GM06990 (cell line): Measurements from ENCODE around the gene NCMAP.

Source experiments
- DNase-seq: peaks from one replicate; pipeline ENCODE4 v3.0.0-alpha.2; 2011; ENCODE audit not compliant: insufficient read length; ENCODE audit errors: extremely low read depth
- H3K27me3 ChIP-seq: replicated peaks from 2 replicates; pipeline ENCODE4 v1.6.0; 2011; ENCODE audit warnings: low read length; ENCODE audit not compliant: control insufficient read depth, insufficient read depth
- H3K36me3 ChIP-seq: 2 replicates; pipeline ENCODE4 v1.5.1; 2011; ENCODE audit warnings: low read length; ENCODE audit not compliant: control insufficient read depth, insufficient read depth
- H3K4me3 ChIP-seq: replicated peaks from 2 replicates; pipeline ENCODE4 v1.5.1; 2011; ENCODE audit warnings: low read depth, mild to moderate bottlenecking, control low read depth, low read length
- TF ChIP-seq, protein P1 (sequence below): IDR thresholded peaks from 2 replicates; pipeline ENCODE4 v1.5.1; 2011; ENCODE audit warnings: low read length, control low read depth, mild to moderate bottlenecking, inconsistent platforms; ENCODE audit not compliant: insufficient read depth, poor library complexity, severe bottlenecking

NCMAP gene

DNA sequence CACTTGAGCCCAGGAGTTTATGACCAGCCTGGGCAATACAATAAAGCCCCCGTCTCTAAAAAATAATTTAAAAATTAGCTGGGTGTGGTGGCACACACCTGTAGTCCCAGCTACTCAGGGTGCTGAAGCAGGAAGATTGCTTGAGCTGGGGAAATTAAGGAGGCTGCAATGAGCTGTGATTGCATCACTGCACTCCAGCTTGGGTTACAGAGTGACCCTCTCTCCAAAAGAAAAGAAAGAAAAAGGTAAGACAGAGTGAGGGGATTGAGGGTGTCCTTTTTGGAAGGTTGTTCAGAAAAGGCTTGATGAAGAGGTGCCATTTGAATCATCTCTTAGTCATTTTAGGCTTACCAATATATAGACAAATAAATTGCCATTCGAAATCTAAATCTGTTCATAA is 83.2 kb downstream of the NCMAP start:
- DNase-seq = no peak
- no peak overlapping the region for H3K4me3 ChIP-seq
- no peaks in the 10 kb centered on the region for H3K36me3 ChIP-seq
- no peaks in the 10 kb centered on the region for H3K27me3 ChIP-seq
- TF ChIP-seq, protein P1, sequence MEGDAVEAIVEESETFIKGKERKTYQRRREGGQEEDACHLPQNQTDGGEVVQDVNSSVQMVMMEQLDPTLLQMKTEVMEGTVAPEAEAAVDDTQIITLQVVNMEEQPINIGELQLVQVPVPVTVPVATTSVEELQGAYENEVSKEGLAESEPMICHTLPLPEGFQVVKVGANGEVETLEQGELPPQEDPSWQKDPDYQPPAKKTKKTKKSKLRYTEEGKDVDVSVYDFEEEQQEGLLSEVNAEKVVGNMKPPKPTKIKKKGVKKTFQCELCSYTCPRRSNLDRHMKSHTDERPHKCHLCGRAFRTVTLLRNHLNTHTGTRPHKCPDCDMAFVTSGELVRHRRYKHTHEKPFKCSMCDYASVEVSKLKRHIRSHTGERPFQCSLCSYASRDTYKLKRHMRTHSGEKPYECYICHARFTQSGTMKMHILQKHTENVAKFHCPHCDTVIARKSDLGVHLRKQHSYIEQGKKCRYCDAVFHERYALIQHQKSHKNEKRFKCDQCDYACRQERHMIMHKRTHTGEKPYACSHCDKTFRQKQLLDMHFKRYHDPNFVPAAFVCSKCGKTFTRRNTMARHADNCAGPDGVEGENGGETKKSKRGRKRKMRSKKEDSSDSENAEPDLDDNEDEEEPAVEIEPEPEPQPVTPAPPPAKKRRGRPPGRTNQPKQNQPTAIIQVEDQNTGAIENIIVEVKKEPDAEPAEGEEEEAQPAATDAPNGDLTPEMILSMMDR = no peak

DNA sequence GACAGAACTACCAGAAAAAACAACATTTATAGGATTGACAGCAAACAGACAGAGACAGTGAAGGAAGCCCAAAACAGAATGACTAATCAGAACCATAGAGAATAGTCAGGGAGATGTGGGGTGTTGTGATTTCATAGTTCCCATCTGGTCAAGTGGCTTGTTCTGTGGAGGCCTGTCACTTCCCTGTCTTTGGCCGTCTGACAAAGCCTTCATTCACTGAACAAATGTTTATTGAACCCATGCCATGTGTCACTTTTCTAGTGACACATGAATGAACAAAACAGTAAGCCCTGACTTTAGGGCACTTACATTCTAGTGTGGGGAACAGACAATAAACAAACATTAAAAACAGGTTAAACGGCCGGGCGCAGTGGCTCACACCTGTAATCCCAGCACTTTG is 84.0 kb downstream of the NCMAP start:
- no peak overlapping the region for H3K4me3 ChIP-seq
- TF ChIP-seq, protein P1 = no peak
- H3K36me3 ChIP-seq = no peaks in the 10 kb centered on the region
- H3K27me3 ChIP-seq = no peaks in the 10 kb centered on the region
- no peak for DNase-seq

DNA sequence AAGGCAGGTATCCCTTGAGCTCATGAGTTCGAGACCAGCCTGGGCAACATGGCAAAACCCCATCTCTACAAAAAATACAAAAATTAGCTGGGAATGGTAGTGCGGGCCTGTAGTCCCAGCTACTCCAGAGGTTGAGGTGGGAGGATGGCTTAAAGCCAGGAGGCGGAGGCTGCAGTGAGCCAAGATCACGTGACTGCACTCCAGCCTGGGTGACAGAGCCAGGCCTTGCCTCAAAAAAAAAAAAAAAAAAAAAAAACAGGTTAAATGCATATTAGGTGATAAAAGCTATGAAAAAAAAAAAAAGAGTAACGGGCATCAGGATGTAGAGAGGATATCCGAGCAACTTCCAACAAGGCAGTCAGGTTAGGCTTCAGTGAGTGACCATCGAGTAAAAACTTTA is 84.4 kb downstream of the NCMAP start:
- no peak overlapping the region for H3K4me3 ChIP-seq
- no peak for DNase-seq
- no peaks in the 10 kb centered on the region for H3K27me3 ChIP-seq
- H3K36me3 ChIP-seq = no peaks in the 10 kb centered on the region
- TF ChIP-seq, protein P1 = no peak

DNA sequence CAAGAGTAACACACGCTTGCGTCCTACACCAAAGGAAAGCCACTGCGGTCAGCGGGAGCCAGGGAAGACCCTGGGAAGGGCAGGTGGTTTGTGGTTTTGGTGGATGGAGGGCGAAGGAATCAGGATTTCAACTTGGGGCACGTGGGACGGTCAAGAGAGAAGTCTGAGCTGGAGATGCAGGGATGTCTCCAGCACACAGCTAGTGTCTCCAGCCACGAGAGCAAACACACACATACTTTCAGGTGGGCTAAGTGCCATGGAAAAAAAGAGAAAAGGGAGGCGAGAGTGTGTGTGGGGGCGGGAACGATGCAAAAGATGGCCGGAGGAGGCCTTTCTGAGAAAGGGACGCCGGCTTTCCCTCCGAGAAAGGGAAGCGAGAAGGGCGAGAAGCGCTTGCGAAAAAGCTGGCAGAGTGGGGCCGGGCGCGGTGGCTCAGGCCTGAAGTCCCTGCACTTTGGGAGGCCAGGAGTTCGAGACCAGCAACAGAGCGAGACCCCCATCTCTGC is 85.8 kb downstream of the NCMAP start:
- no peaks in the 10 kb centered on the region for H3K36me3 ChIP-seq
- DNase-seq = peak; percentile 45
- H3K27me3 ChIP-seq = no peaks in the 10 kb centered on the region
- TF ChIP-seq, protein P1 = no peak
- H3K4me3 ChIP-seq = peak overlapping the region; percentile 55

DNA sequence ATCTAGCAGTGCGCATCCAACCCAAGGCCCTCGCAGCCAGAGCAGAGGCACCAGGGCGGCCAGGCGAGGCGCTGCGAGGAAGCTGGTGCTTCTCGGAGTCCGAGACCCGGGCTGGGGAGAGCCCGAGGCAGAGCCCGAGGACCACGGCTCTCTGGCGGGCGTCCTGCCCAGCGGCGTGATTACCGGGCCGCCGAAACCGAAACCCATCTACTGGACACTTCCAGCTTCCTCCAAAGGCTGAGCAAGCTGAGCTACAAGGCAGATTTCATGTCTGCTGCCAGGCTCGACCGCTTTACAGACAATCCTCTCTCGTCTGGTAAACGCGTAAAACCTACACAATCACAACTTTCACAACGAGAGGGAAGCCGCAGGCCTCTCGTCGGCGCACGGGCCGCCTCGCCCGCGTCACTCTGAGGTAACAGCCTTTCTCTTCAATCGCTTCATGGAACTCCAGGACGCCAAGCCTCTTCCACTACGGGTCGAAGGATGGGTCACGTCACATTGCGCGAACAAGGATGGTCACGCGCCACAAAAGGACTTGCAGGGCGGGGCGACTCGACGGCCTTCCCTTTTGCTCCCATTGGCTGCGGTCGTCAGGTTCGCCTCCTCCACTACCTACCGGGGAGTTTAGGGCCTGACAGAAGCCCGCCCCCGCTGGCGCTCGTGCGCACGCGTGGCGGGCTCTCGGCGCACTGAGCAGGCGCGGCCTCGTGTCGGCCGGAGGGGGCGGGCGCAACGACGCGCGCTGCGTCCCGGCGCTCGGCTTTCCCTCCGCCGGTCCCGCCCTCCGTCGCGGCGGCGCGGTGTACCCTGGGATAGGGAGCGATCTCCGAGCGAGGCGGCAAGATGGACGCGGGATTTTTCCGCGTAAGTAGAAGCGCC is 86.8 kb downstream of the NCMAP start, which contains the start of gene SRRM1:
TSS of gene SRRM1 (plus strand) at position 822 of the 882 bp plus-strand sequence. CDS start at position 847, 25 bp downstream.
- DNase-seq = peak; percentile 100
- TF ChIP-seq, protein P1 = peak; percentile 26

More for the DNA sequence above, 86.8 kb downstream of the NCMAP start, which contains the start of gene SRRM1:
- peak within 1 kb of the TSS; percentile 95 for H3K4me3 ChIP-seq
- no peaks in the 10 kb centered on the region for H3K27me3 ChIP-seq
- H3K36me3 ChIP-seq = no peaks in the 10 kb centered on the region
